GM12878 (cell line): ENCODE measurements around the gene SIVA1.

Experiments
- BRCA1 ChIP-seq: IDR thresholded peaks from 2 replicates; pipeline ENCODE4 v1.6.1; 2011; ENCODE audit warnings: low read depth, low read length, improper control_type of control experiment
- GABPA ChIP-seq: IDR thresholded peaks from 2 replicates; pipeline ENCODE4 v1.6.1; 2014; ENCODE audit warnings: antibody characterized with exemption, low read depth, mild to moderate bottlenecking, inconsistent platforms
- TF ChIP-seq, protein P1 (sequence below): IDR thresholded peaks from 2 replicates; pipeline ENCODE4 v1.6.1; 2012; ENCODE audit warnings: mild to moderate bottlenecking, low read depth, low read length

DNA sequence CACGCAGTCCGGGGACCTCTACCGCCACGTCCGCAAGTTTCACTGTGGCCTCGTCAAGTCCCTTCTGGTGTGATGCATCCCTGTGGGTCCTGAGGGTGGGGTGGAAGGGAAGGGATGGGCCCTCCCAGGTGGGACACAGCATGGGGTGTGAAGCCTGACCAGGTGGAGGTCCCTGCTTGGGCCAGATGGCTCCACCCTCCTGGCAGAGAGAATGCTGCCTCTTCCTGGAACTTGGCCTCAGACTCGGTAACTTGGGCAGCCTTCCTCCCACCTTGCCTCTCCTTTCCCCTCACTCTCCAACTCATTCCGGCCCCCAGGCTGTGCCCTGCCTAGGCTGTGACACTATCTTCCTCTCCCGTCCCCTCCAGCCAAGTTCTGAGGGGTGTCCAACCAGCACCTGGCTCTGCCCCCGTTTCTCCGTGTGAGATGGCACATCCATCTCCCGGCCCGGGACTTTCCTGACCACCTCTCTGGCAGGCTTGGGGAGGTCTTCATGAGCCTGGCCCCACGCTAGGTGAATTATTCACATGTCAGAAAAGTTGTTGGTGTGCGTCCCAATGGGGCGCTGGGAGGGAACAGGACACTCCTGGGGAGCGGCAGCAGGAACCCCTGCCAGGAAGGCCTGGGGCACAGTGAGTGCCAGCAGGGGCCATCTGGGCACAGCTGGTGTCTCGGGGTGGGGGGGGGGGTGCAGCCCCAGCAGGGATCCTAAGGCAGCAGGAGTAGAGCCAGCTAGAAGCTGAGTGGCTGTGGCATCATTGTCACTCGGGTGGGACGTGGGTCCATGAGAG is 49.6 kb downstream of the SIVA1 start:
- TF ChIP-seq GABPA (no peak), BRCA1 (no peak)
- TF ChIP-seq, protein P1, sequence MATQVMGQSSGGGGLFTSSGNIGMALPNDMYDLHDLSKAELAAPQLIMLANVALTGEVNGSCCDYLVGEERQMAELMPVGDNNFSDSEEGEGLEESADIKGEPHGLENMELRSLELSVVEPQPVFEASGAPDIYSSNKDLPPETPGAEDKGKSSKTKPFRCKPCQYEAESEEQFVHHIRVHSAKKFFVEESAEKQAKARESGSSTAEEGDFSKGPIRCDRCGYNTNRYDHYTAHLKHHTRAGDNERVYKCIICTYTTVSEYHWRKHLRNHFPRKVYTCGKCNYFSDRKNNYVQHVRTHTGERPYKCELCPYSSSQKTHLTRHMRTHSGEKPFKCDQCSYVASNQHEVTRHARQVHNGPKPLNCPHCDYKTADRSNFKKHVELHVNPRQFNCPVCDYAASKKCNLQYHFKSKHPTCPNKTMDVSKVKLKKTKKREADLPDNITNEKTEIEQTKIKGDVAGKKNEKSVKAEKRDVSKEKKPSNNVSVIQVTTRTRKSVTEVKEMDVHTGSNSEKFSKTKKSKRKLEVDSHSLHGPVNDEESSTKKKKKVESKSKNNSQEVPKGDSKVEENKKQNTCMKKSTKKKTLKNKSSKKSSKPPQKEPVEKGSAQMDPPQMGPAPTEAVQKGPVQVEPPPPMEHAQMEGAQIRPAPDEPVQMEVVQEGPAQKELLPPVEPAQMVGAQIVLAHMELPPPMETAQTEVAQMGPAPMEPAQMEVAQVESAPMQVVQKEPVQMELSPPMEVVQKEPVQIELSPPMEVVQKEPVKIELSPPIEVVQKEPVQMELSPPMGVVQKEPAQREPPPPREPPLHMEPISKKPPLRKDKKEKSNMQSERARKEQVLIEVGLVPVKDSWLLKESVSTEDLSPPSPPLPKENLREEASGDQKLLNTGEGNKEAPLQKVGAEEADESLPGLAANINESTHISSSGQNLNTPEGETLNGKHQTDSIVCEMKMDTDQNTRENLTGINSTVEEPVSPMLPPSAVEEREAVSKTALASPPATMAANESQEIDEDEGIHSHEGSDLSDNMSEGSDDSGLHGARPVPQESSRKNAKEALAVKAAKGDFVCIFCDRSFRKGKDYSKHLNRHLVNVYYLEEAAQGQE = no peak
